Measurements from ENCODE around the gene SLC16A5. TPM values are rescaled to one million over a fixed set of nuclear protein-coding genes. Genes with fewer than 3 reads are reported as not detected.

Gene SLC16A5
- total RNA-seq, 1 donor from 2014 or later = 50.9 TPM

DNA sequence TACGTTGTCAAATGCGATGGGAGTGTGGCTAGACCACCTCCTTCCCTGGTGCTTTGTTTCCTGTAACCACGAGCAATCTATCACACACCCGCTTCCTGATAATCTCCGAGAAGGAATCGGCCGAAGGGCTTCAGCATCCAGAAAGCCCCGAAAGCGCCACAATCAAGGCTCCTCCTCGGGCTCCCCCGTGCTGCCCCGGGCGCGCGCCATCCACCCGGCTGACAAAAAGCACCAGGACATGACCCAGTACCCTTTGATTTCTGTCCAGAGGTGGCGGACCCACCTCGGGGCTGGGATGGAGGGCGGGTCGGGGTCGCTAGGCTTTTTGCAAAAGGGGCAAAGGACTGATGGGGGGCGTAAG is 21.3 kb downstream of the SLC16A5 start:
- peak overlapping the region; percentile 48 for H3K4me3 Mint-ChIP-seq (ENCODE audit: unreplicated experiment)
- DNase-seq (ENCODE audit: low spot score) = no peak
- H3K36me3 Mint-ChIP-seq (ENCODE audit: low read depth, unreplicated experiment) = peaks cover 18% of the 10 kb centered on the region
- peak overlapping the region; percentile 25 for H3K27ac Mint-ChIP-seq (ENCODE audit: unreplicated experiment)
- H3K9me3 Mint-ChIP-seq (ENCODE audit: unreplicated experiment) = no peaks in the 10 kb centered on the region
- TF ChIP-seq, protein P1, sequence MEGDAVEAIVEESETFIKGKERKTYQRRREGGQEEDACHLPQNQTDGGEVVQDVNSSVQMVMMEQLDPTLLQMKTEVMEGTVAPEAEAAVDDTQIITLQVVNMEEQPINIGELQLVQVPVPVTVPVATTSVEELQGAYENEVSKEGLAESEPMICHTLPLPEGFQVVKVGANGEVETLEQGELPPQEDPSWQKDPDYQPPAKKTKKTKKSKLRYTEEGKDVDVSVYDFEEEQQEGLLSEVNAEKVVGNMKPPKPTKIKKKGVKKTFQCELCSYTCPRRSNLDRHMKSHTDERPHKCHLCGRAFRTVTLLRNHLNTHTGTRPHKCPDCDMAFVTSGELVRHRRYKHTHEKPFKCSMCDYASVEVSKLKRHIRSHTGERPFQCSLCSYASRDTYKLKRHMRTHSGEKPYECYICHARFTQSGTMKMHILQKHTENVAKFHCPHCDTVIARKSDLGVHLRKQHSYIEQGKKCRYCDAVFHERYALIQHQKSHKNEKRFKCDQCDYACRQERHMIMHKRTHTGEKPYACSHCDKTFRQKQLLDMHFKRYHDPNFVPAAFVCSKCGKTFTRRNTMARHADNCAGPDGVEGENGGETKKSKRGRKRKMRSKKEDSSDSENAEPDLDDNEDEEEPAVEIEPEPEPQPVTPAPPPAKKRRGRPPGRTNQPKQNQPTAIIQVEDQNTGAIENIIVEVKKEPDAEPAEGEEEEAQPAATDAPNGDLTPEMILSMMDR (IDR thresholded peaks at IDR 0.05; ENCODE audit: unreplicated experiment) = no peak
- H3K27me3 Mint-ChIP-seq (ENCODE audit: unreplicated experiment) = peaks cover 10% of the 10 kb centered on the region
- peaks cover 55% of the 10 kb centered on the region for H3K4me1 Mint-ChIP-seq (ENCODE audit: unreplicated experiment)

- Mint-ChIP-seq H3K27me3 (ENCODE audit: unreplicated experiment) (peaks cover 10% of the 10 kb centered on the region), H3K4me3 (ENCODE audit: unreplicated experiment) (peak within 1 kb of the TSS; percentile 95), H3K9me3 (ENCODE audit: unreplicated experiment) (no peaks in the 10 kb centered on the region), H3K27ac (ENCODE audit: unreplicated experiment) (peak within 1 kb of the TSS; percentile 30), H3K36me3 (ENCODE audit: low read depth, unreplicated experiment) (peaks cover 21% of the 10 kb centered on the region), H3K4me1 (ENCODE audit: unreplicated experiment) (peaks cover 59% of the 10 kb centered on the region)
- peak; percentile 89 for DNase-seq (ENCODE audit: low spot score)
- TF ChIP-seq, protein P1 (IDR thresholded peaks at IDR 0.05; ENCODE audit: unreplicated experiment) = no peak
These were observed 21.9 kb downstream of the SLC16A5 start, which contains the start of gene ARMC7 for GRCh38 chr17:75109407-75110233. TSS of gene ARMC7 (plus strand) at chr17:75109969. CDS start at chr17:75110289, 320 bp downstream.

DNA sequence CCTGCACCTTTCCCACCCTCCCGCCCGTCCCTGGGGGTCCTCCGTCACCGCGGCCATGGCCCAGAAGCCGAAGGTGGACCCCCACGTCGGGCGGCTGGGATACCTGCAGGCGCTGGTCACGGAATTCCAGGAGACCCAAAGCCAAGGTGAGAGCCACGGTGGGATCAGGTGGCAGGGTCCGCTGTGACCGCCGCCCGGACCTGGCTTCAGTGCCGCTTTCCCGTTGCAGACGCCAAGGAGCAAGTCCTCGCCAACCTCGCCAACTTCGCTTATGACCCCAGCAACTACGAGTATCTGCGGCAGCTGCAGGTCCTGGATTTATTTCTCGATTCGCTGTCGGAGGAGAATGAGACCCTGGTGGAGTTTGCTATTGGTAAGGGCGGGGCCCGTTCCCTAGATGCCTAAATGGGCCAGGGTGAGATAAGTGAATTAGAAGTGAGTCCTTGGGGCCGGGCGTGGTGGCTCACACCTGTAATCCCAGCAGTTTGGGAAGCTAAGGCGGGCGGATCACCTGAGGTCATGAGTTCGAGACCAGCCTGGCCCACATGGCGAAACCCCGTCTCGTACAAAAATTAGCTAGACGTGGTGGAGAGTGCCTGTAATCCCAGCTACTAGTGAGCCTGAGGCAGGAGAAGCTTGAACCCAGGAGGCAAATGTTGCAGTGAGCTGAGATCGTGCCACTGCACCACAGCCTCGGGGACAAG is 22.6 kb downstream of the SLC16A5 start:
- H3K27me3 Mint-ChIP-seq (ENCODE audit: unreplicated experiment) = peaks cover 10% of the 10 kb centered on the region
- peak overlapping the region; percentile 30 for H3K27ac Mint-ChIP-seq (ENCODE audit: unreplicated experiment)
- TF ChIP-seq, protein P1 (IDR thresholded peaks at IDR 0.05; ENCODE audit: unreplicated experiment) = no peak
- H3K36me3 Mint-ChIP-seq (ENCODE audit: low read depth, unreplicated experiment) = peaks cover 25% of the 10 kb centered on the region
- H3K9me3 Mint-ChIP-seq (ENCODE audit: unreplicated experiment) = no peaks in the 10 kb centered on the region
- H3K4me3 Mint-ChIP-seq (ENCODE audit: unreplicated experiment) = peak overlapping the region; percentile 95
- DNase-seq (ENCODE audit: low spot score) = peak; percentile 23
- H3K4me1 Mint-ChIP-seq (ENCODE audit: unreplicated experiment) = peaks cover 57% of the 10 kb centered on the region

GRCh38 chr17:75111777-75112335 is 24.1 kb downstream of the SLC16A5 start:
- TF ChIP-seq, protein P1 (IDR thresholded peaks at IDR 0.05; ENCODE audit: unreplicated experiment) = no peak
- peaks cover 18% of the 10 kb centered on the region for H3K36me3 Mint-ChIP-seq (ENCODE audit: low read depth, unreplicated experiment)
- no peak overlapping the region for H3K27ac Mint-ChIP-seq (ENCODE audit: unreplicated experiment)
- no peak for DNase-seq (ENCODE audit: low spot score)
- H3K4me1 Mint-ChIP-seq (ENCODE audit: unreplicated experiment) = peaks cover 53% of the 10 kb centered on the region
- H3K27me3 Mint-ChIP-seq (ENCODE audit: unreplicated experiment) = peaks cover 10% of the 10 kb centered on the region
- peak overlapping the region; percentile 88 for H3K4me3 Mint-ChIP-seq (ENCODE audit: unreplicated experiment)
- no peaks in the 10 kb centered on the region for H3K9me3 Mint-ChIP-seq (ENCODE audit: unreplicated experiment)

Measured in endothelial cell (in vitro differentiated cells).